Fibroblast of lung (primary cell): ENCODE measurements around the gene C7orf33. TPM values are rescaled to one million over a fixed set of nuclear protein-coding genes. Genes with fewer than 3 reads are reported as not detected.

ENCODE experiments used
- DNase-seq, 2 donors: peaks; one replicate each; pipeline versions ENCODE4 v3.0.0 to v3.0.0-alpha.2; 2010; ENCODE audit warnings: low read depth in 2 of 2
- H2AFZ ChIP-seq: 2 replicates; pipeline ENCODE4 v1.5.1; 2012; ENCODE audit warnings: low read length, control low read depth, inconsistent platforms
- H3K27ac ChIP-seq: 2 replicates; pipeline ENCODE4 v1.5.1; 2011; ENCODE audit warnings: low read length, control low read depth; ENCODE audit not compliant: insufficient read depth
- H3K27me3 ChIP-seq: 2 replicates; pipeline ENCODE4 v1.5.1; 2011; ENCODE audit warnings: mild to moderate bottlenecking, low read length; ENCODE audit not compliant: control insufficient read depth, insufficient read depth
- H3K36me3 ChIP-seq: 2 replicates; pipeline ENCODE4 v1.5.1; 2011; ENCODE audit warnings: low read length; ENCODE audit not compliant: control insufficient read depth, insufficient read depth
- H3K4me1 ChIP-seq: 2 replicates; pipeline ENCODE4 v1.5.1; 2011; ENCODE audit warnings: low read length; ENCODE audit not compliant: control insufficient read depth, insufficient read depth; ENCODE audit errors: extremely low read depth
- H3K4me2 ChIP-seq: 2 replicates; pipeline ENCODE4 v1.5.1; 2011; ENCODE audit warnings: low read length, control low read depth; ENCODE audit not compliant: insufficient read depth; ENCODE audit errors: extremely low read depth
- H3K4me3 ChIP-seq, 4 experiments: fragments of 200-600 bp in 1 of 4; sonication (generic) in 1 of 4; replicated peaks in 1 of 4; 2 replicates each; pipeline ENCODE4 v1.5.1; 2011 to 2016; ENCODE audit warnings: low read length in 4 of 4, low read depth in 3 of 4, mild to moderate bottlenecking in 3 of 4, control low read depth in 2 of 4, inconsistent platforms in 1 of 4, mixed read lengths in 1 of 4; ENCODE audit not compliant: insufficient read depth in 1 of 4; ENCODE audit errors: control extremely low read depth in 1 of 4
- H3K79me2 ChIP-seq: 2 replicates; pipeline ENCODE4 v1.5.1; 2012; ENCODE audit warnings: mild to moderate bottlenecking, low read length, inconsistent platforms; ENCODE audit not compliant: control insufficient read depth, insufficient read depth
- H3K9ac ChIP-seq: 2 replicates; pipeline ENCODE4 v1.5.1; 2011; ENCODE audit warnings: mild to moderate bottlenecking, low read length, control low read depth; ENCODE audit not compliant: insufficient read depth
- H3K9me3 ChIP-seq: 2 replicates; pipeline ENCODE4 v1.5.1; 2012; ENCODE audit warnings: low read depth, low read length; ENCODE audit not compliant: control insufficient read depth, insufficient read depth
- H4K20me1 ChIP-seq: 2 replicates; pipeline ENCODE4 v1.5.1; 2011; ENCODE audit warnings: low read length; ENCODE audit not compliant: control insufficient read depth, insufficient read depth; ENCODE audit errors: extremely low read depth
- CTCF ChIP-seq, 2 donors: IDR thresholded peaks in 1 of 2; conservative IDR thresholded peaks in 1 of 2; 1 replicate in 1 of 2; 2 replicates in 1 of 2; pipeline ENCODE4 v1.5.1; 2011 to 2012; ENCODE audit warnings: low read length in 2 of 2, control low read depth in 1 of 2, inconsistent platforms in 1 of 2, low read depth in 1 of 2, mild to moderate bottlenecking in 1 of 2
- EZH2 ChIP-seq: IDR thresholded peaks from 2 replicates; pipeline ENCODE4 v1.5.1; 2012; ENCODE audit warnings: low read length, control low read depth, mild to moderate bottlenecking; ENCODE audit errors: missing control alignments
- polyA plus RNA-seq, 2 donors: library from polyadenylated mRNA; depleted of rRNA in 1 of 2; stranded (reverse) in 1 of 2; unstranded in 1 of 2; fragments of >200 nt; gene quantifications; 2 replicates each; pipeline ENCODE4 v1.2.1, GENCODE V29; 2011 to 2012; ENCODE audit warnings: missing spikeins in 1 of 2
- total RNA-seq: library from RNA; depleted of rRNA; stranded (reverse); fragments of >200 nt; gene quantifications from 2 replicates; pipeline ENCODE4 v1.2.1, GENCODE V29; 2014

The C7orf33 gene
- total and polyA plus RNA-seq, 2 donors (not counting 1 experiment from before 2014, with no cell fraction given) = not detected

GRCh38 chr7:148587076-148587475, 3.5 kb upstream of the C7orf33 start:
- Histone ChIP-seq H3K4me1 (no peaks in the 10 kb centered on the region), H3K9ac (no peak overlapping the region), H3K27me3 (peaks cover 2% of the 10 kb centered on the region), H4K20me1 (no peaks in the 10 kb centered on the region), H3K79me2 (no peaks in the 10 kb centered on the region), H3K36me3 (no peaks in the 10 kb centered on the region), H3K4me3 (no peak overlapping the region), H3K4me2 (no peak overlapping the region), H3K9me3 (no peaks in the 10 kb centered on the region), H2AFZ (no peak overlapping the region), H3K27ac (no peak overlapping the region)
- TF ChIP-seq CTCF (conservative IDR thresholded peaks at IDR 0.05 in 1 of 2, IDR thresholded peaks at IDR 0.05 in 1 of 2; ENCODE audit: low read depth in 1 of 2, low read length in 2 of 2) (no peak), EZH2 (no peak)
- DNase-seq = no peak

DNA sequence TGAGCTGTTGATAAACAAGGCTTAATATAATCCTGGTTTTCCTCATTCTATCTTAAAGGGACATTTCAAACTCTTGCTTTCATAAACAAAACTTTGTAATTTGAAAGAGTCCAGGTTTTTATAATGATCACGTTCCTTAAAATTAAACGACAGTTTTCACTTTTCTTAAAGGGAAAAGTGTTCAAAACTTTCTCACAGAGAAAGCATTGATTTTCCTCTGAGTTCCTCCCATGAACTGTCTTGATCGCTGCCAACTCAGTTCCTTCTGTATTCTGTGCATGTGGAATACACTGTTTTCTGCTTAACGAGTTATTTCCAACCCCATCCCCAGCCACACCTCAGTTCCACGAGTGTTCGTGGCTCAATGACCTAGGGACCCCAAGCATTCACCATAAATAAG, 2.4 kb upstream of the C7orf33 start:
- DNase-seq = no peak
- no peak overlapping the region for H3K4me3 ChIP-seq
- no peak overlapping the region for H3K4me2 ChIP-seq
- peaks cover 2% of the 10 kb centered on the region for H3K27me3 ChIP-seq
- no peaks in the 10 kb centered on the region for H3K79me2 ChIP-seq
- no peak for TF ChIP-seq CTCF (conservative IDR thresholded peaks at IDR 0.05 in 1 of 2, IDR thresholded peaks at IDR 0.05 in 1 of 2; ENCODE audit: low read depth in 1 of 2, low read length in 2 of 2)
- no peak for TF ChIP-seq EZH2
- H3K36me3 ChIP-seq = no peaks in the 10 kb centered on the region
- H3K4me1 ChIP-seq = no peaks in the 10 kb centered on the region
- no peak overlapping the region for H3K9ac ChIP-seq
- H3K27ac ChIP-seq = no peak overlapping the region
- no peaks in the 10 kb centered on the region for H3K9me3 ChIP-seq
- no peak overlapping the region for H2AFZ ChIP-seq
- no peaks in the 10 kb centered on the region for H4K20me1 ChIP-seq

DNA sequence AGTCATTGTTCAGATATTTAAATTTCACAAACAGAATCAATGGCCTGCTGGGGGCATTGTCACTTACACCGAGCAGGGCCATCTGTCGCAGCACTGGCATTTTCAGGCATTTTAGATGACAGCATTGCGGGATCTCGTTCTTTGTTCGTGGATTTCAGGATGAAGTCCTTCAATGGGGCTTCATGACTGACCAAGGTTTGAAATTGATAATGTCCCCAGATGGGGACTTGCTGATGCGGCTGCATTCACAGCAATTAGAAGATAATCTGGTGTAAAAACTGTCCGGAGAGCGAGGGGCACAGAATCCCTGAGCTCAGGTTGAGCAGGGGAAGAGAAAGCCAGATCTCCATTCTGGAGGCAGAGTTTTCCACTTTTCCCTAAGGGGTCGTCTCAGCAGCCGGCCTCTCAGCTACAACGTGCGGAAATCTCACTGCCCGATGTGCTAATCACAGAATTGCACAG, 1.9 kb upstream of the C7orf33 start:
- no peak overlapping the region for H2AFZ ChIP-seq
- no peak for DNase-seq
- H3K9me3 ChIP-seq = no peaks in the 10 kb centered on the region
- H3K4me2 ChIP-seq = no peak overlapping the region
- no peaks in the 10 kb centered on the region for H3K79me2 ChIP-seq
- no peak overlapping the region for H3K9ac ChIP-seq
- peaks cover 2% of the 10 kb centered on the region for H3K27me3 ChIP-seq
- H3K27ac ChIP-seq = no peak overlapping the region
- no peaks in the 10 kb centered on the region for H3K36me3 ChIP-seq
- H3K4me1 ChIP-seq = no peaks in the 10 kb centered on the region
- H4K20me1 ChIP-seq = no peaks in the 10 kb centered on the region
- no peak overlapping the region for H3K4me3 ChIP-seq
- TF ChIP-seq EZH2 = no peak
- TF ChIP-seq CTCF (conservative IDR thresholded peaks at IDR 0.05 in 1 of 2, IDR thresholded peaks at IDR 0.05 in 1 of 2; ENCODE audit: low read depth in 1 of 2, low read length in 2 of 2) = no peak
